GM12801 (cell line): ENCODE results near the gene HDAC8.

ENCODE experiments used
- TF ChIP-seq, protein P1 (sequence below): IDR thresholded peaks from one replicate; pipeline ENCODE4 v1.5.1; 2011; ENCODE audit warnings: control low read depth; ENCODE audit not compliant: insufficient read length; ENCODE audit errors: extremely low read depth

The HDAC8 gene

DNA sequence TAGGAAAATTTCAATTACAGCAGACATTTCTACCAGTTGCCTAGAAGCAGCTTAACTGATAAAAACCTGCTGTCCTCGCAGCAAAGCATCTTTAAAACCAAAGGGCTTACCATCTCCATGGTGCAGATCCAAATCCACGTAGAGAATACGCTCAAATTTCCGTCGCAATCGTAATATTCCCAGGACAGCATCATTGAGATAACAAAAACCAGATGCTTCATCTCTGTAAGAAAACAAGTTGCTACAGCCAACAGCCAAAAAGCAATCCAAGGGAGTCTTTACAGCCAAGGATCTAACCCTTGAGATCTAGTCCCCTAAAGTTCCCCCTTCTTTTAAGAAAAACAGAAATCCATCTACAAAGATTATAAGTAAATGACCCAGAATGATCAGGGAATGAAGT is 77.6 kb downstream of the HDAC8 start:
- TF ChIP-seq, protein P1, sequence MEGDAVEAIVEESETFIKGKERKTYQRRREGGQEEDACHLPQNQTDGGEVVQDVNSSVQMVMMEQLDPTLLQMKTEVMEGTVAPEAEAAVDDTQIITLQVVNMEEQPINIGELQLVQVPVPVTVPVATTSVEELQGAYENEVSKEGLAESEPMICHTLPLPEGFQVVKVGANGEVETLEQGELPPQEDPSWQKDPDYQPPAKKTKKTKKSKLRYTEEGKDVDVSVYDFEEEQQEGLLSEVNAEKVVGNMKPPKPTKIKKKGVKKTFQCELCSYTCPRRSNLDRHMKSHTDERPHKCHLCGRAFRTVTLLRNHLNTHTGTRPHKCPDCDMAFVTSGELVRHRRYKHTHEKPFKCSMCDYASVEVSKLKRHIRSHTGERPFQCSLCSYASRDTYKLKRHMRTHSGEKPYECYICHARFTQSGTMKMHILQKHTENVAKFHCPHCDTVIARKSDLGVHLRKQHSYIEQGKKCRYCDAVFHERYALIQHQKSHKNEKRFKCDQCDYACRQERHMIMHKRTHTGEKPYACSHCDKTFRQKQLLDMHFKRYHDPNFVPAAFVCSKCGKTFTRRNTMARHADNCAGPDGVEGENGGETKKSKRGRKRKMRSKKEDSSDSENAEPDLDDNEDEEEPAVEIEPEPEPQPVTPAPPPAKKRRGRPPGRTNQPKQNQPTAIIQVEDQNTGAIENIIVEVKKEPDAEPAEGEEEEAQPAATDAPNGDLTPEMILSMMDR, result no peak

DNA sequence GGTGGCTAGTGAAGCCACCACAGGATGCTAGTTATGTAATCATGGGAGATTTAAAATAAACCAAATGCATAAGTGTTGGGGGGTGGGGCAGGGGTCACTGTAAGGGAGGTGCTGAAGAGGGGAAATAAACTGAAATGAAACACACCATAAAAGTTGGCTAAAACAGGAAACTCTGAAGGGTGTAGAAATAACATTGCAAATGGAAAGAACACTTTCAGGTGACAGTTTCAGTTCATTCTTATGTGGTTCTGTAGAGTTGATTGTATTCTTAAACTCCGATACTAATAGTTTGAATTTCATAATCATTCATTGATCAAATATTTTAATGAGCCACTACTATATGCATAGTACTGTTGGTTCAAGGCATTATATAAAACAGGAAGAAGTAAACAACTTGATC is 80.1 kb downstream of the HDAC8 start:
- TF ChIP-seq, protein P1, result no peak

DNA sequence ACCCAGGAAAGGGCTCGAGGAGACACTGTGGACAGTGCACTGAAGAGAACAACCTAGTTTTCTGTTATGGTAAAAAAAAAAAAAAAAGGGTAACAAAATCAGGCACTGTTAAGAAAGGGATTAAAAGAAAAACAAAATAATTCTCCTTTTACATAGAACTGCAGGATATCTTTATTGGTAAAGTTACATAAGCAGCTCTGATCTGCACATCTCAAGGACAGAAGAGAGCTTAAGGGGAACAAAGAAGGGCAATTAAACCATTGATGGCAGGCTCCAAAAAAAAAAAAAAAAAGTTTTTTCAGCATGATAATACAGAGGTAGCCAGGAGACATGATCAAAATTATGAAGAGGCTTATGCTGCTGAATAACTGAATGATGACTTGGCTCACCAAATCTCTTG is 85.0 kb downstream of the HDAC8 start:
- TF ChIP-seq, protein P1, result no peak

DNA sequence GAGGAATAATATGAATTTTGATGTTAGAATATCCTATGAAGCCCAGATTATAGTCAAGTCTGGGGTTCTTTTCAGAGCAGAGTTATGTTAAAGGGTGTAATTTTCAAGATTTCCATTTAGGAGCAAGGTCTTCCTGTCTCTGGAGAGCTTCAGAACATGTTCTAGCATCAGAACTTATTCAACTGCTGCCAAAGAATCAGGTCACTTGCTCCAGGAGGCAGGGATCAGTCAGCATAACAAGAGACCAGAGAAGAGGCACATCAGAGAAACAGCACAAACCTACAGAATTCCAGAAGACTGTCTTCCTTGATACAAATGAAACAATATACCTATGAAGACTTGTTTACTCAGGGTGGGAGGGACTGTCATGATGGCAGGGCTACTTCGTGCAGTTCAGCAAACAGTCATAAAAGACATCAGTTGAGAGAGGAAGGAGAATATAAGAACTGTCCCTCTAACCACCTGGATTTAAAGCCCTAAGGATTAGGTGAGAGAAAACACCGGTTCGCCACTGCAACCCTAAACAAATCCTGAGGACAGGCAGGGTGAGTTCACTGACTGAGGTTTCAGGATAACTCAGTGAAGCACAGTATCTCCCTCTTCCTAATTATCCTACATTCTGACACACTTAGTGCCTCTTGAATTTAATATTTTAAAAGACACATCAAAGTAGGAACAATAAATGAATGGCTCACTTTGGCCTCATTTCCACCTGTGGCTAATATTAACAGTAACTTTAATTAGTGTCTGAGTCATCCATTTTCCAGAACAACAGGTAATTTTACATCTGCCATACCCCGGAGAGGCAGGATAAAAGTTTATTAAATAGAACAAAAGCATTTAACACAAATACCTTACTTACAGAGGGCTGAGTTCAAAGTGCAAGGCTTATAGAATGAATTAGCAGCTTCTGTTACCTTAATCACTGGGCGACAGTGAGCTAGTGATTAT is 93.0 kb downstream of the HDAC8 start:
- TF ChIP-seq, protein P1, result no peak

DNA sequence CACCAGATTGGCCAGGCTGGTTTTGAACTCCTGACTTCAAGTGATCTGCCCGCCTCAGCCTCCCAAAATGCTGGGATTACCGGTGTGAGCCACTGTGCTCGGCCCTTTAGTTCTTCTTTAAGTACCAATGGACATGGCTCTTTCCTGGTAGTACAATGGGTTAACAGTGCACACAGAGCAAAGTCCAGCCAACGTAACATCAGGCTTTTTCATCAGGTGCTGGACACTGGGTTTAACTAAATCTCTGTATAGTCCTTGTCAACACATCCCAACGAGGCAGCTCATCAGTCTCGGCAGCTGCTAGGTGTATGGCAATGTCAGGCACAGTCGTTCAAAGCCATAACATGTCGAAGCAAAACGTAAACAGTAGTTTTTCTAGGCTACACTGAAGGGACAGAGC is 93.8 kb downstream of the HDAC8 start:
- TF ChIP-seq, protein P1, result no peak

DNA sequence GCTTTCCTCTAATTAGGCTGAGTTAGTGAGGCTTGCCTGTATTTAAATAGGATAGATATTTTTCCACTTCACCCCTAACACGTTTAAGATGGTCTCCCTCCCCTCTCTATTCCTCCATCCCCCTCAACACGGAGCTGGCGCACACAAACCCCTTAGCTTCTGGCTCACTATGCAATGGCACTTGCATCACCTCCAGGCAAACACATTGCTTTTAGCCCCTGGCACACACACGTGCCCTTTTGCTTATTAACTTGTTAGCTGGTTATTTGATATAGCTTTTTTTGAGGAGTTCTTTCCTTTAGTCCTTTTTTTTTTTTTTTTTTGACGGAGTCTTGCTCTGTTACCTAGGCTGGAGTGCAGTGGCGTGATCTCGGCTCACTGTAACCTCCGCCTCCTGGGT is 94.3 kb downstream of the HDAC8 start:
- TF ChIP-seq, protein P1, result no peak

DNA sequence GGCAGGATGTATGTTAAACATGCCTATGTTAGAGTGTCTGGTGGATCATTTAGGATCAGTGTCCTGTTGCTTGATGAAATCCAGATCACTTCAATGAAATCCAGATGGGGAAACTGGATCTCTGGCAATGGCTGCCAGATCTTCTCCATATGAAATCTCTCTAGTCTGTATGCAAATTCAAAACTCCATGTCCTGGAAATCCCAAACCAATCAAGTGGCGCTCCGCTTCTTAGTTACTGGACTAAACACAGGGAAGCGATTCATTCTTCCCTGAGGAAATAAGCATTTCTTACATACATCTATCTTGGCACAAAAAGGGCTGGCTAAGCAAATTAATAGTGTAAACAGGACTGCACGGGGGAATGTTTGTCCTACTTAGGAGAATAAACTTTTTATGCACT is 94.9 kb downstream of the HDAC8 start:
- TF ChIP-seq, protein P1, result no peak
